GM18526 (cell line): ENCODE data around the gene TIPARP.

Source experiments
- POLR2A ChIP-seq: IDR thresholded peaks from 3 replicates; pipeline ENCODE4 v1.6.1; 2011; ENCODE audit not compliant: insufficient read length; ENCODE audit errors: extremely low read depth

Gene TIPARP, protein sequence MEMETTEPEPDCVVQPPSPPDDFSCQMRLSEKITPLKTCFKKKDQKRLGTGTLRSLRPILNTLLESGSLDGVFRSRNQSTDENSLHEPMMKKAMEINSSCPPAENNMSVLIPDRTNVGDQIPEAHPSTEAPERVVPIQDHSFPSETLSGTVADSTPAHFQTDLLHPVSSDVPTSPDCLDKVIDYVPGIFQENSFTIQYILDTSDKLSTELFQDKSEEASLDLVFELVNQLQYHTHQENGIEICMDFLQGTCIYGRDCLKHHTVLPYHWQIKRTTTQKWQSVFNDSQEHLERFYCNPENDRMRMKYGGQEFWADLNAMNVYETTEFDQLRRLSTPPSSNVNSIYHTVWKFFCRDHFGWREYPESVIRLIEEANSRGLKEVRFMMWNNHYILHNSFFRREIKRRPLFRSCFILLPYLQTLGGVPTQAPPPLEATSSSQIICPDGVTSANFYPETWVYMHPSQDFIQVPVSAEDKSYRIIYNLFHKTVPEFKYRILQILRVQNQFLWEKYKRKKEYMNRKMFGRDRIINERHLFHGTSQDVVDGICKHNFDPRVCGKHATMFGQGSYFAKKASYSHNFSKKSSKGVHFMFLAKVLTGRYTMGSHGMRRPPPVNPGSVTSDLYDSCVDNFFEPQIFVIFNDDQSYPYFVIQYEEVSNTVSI

DNA sequence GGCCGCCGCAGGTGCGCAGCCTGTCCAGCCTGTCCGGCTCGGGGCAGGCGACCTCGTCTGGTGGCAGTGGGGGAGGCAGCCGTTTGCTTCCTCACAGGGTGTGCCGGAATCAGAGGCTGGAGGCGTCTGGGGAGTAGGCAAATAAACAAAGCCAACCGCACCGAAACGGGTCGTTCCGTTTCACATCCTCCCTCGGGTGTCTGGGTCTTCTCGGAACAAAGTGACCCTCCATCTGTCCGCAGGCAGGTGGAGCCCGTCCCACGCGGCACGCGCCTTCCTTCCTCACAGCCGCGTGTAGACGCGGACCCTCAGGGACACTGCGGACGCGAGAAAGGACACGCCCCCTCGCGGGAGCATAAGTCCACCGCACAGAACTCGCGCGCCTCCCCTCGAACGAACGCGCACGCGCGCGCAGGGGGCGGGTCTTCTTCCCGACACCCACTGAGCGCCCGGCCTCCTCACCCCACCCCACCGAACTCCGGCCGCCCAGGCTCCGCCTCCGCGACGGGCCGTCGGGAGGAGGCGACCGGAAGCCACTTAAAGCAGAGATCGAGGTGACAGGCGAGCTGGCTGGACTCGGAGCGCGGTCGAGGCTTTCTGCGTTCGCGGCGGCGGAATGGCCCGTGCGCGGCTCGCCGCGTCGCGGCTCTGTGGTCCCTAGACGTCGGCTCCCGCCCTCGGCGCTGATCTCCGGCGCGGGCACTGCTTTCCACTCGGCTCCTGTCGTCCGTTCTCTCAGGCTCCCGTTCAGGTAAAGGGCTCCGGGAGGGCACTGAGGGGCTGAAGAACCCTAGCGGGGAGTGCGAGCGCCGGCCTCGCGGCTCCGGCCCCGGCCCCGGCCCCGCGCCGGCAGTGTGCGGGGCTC lies at the start of gene TIPARP:
TIPARP (plus strand) TSS at position 545 of the 865 bp plus-strand sequence. CDS start 3,108 bp downstream, outside the sequence.
- peak; percentile 99 for TF ChIP-seq POLR2A

DNA sequence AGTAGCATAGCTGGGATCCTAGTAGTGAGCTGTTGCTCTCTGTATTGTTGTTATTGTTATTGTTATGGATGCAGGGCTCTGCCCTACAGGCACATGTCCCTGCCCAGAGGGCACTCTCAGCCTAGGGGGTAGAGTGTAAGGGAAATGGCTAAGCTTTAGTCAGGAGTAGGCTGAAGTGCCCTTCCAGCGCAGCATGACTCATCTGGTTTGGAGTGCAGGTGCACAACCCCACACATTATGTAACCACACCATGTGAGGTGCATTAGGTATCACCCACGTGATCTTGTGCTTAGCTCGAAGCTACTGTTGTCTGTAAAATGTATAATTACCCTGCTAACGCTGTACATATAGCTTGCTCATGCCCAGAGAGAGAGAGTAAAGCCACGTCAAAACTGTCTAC lies 48.3 kb upstream of the TIPARP start:
- TF ChIP-seq POLR2A = no peak

DNA sequence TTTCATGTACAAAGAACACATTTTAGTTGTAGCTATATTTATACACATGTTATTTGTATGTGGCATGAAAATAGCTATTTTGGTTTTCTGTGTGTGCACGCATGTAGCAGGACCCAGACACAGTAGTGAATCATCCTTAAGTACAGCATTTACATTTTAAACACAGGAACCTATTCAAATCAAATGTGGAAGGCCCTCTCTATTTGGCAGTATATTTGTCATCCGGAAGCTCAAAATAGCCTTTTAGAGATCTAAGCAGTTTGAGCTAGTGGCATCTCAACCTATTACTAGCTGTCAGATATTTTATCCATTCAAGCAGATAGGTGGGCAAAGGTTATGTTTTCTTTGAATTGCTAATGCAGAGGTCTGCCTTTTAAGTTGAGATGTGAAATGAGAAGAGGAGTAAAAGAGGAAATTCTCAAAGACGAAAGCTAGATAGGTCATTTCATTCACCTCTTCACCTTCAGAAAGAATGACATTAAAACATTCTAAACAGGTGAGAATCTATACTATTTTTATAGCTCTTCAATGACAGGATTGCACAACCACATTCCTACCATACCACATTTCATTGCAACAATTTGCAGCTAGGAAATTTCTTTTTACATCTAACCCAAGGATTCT lies 46.3 kb upstream of the TIPARP start:
- no peak for TF ChIP-seq POLR2A

DNA sequence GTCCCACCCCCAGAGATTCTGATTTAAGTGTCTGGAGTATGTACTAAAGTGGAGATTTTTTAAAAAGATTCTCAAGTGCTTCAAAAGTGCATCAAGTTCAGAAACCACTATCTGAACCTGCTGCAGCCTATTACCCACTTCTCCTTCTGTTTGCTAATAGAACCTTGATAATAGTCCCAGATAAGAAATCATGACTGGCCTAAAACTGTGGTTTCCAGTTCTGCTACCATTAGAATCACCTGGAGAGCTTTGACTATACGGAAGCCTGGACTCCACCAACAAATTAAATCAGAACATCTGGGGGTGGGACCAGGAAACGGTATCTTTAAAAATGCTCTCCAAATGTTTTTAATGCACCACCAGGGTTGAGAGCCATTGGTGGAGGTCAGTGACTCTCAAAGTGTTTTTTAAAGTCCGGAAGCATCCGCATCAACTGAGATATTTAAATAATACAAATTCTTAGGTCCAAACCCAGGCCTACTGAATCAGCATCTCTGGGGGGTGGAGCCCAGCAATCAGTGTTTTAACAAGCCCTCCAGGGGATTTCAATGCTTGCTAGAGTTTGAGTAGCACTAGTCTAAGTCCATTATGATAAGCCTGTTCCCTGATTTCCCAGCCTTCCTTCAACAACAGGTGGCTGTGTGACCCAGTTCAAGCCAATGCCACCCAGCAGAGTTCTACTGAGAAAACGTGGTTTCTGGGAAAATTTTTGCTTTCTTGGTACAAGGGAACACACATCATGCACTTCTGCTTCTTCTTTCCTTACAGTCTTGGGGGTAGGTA lies 45.4 kb upstream of the TIPARP start:
- no peak for TF ChIP-seq POLR2A

DNA sequence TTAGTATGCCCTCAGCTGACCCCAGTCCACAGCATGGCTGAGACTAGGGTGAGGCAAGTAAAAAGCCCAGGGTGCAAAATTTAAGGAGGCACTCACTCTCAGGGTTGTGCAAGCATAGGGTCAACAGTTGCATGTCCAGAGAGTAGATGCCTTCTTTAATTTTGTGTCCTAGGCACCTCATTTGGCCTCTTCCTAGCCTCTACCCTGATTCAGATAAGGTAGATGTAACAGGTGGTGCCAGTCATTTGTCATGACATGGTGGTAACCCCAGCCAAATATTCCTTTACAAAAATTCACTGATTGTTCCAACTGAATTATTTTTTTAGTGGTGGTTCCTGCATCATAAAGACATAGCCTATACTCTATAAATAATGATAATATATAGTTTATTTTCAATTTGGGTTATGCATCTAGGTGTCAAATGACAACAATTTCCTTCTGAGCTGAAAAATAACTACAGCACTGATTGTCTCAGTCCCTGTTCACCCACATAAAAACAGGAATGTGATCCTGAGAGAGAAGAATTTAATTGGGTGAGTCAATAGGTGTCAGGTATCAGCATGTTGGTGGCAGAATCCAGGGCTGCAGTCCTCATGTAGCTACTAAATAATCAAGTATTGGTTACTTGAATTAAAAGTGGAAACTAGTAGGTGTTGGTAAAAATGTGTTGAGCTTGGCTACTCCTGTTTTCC lies 44.2 kb upstream of the TIPARP start:
- no peak for TF ChIP-seq POLR2A

DNA sequence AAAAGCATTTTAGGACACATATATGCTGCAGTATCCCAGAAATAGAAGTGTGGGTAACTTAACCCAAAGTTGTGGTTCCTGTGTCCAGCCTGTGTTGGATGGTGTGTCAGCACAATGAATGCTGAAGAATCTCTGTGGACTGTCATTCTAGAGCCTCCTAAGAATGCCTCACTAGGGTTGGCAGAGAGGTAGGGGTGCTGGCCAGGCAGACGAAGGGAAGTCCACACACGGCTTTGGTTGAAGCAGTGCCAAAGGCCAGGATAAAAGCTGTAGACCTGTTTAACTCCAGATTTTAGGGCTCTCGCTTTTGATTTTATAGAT lies 43.7 kb upstream of the TIPARP start:
- TF ChIP-seq POLR2A = no peak

DNA sequence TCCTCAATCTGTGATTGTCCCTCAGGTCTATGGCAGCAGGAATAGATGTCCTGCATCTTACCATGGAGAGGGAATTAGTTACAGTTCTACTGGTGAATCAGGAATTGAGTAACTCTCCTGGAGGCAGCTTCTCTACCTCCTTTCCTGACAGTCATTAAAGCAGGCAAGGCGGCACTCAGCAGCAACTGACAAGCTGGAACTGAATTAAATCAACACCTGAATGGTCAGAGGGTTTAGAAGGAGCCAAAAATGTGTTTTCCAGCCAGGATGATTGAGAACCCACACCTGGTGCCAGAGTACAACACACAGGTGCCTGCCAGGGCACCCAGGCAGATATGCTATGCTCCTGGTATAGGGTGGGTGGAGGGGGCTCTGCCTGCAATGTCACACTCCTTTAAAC lies 43.1 kb upstream of the TIPARP start:
- TF ChIP-seq POLR2A = no peak

DNA sequence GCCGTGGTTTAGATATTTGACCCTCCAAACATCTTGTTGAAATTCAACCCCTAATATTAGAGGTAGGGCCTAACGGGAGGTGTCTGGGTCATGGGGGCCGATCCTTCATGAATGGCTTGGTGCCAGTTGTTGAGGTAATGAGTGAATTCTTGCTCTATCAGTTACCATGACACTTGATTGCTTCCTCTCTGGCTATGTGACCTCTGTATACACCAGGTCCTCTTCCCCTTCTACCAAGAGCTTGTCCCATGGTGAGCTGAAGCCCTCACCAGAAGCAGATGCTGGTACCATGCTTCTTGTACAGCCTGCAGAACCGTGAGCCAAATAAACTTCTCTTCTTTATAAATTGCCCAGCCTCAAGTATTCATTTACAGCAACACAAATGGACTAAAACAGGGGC lies 41.8 kb upstream of the TIPARP start:
- no peak for TF ChIP-seq POLR2A

DNA sequence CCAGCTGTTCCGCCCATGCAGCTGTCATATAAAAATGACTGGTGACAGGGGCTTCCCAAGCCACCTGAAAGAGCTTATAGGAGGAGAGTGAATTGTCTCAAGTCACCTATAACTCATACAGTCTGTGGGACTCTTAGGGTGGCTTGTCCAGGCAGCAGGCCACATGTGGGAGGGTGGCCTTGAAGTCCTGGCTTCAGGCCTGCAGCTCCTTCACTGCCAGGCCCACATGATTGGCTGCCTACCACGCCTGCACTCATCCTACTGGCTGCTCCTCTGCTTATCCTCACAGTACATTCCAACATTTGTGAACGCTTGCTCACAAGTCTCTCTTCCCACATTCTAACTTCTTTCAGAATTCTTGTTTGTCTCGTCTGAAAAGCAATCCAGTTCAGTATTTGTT lies 41.1 kb upstream of the TIPARP start:
- TF ChIP-seq POLR2A = no peak

DNA sequence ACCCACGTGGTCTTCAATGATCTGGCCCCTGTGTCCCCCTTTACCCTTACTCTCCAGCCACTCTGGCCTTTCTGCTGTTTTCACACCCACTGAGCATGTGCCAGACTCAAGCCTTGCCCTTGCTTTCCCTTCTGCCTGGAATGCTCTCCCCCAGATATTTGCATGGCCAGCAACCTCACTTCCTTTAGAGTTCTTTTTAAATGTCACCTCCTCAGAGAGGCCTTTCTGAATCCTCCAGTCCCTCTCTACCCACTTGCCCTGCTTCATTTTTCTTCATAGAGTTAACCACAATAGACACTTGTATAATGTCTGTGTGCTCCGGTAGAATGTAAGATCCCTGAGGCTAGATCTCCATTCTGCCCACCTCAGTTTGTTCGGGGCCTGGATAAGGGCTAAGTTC lies 39.4 kb upstream of the TIPARP start:
- no peak for TF ChIP-seq POLR2A

DNA sequence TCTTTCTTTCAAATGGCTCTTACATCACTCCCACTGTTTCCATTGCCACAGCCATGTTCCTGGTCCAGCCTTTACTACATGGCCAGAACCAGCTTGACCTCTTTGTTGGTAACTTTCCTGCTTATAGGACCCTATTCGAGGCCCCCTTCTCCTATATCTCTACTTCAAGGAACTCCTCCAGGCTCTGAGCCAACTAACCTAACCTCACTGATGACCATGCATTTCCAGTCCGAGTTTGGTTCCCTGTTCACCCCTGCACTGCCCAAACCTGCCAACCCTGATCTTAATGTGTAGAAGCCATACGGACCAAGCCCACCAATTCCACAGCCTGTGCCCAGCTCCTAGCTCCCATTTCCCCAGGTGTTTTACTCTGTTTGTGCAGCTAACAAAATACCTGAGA lies 38.4 kb upstream of the TIPARP start:
- TF ChIP-seq POLR2A = no peak

DNA sequence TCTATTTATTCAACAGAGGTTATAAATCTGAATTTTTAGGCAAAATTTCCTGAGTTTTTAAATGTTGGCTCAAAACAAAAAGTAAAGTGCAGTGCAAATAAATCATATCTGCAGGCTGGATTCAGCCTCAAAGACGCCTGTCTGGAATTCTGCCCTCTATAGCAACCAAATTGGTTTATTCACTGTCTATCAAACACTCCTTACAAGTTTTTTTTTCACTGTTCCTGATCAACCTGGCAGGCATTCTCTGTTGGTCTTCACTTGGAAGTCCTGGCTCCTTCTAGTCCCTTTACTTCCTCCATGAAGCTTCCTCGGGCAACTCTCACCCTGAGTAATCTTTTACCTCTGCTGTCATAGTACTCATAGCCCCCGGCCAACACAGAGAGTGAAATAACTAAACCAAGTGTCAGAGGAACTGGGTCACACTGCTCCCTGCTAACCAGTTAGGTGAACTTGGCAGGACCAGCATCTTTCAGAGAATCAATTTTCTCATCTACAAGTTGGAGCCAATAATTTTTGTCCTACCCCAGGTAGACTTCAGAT lies 36.8 kb upstream of the TIPARP start:
- no peak for TF ChIP-seq POLR2A

DNA sequence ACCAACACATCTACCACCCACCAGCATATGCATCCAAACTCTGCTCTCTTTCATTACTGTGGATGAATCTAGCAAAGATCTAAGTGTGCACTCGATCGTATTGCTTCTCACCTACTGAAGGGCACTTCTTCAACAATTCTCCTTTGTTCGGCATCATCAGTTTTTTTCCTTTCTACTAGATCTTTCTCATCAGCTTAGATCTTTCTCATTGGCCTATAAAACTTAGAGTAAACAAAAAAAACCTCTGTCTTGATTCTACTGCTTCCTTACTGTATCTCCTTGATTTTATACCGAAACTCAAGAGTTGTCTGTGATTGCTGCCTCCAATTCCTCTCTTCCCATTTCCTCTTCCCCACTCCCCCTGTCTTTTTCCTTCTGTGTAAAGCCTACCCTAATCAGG lies 36.1 kb upstream of the TIPARP start:
- TF ChIP-seq POLR2A = no peak
